Measurements from ENCODE around the gene BTAF1. TPM values are rescaled to one million over a fixed set of nuclear protein-coding genes. Genes with fewer than 3 reads are reported as not detected.

The BTAF1 gene
- total and polyA plus RNA-seq, 3 donors from 2014 or later = 37.5 to 81.8 (median 60.9) TPM

- Histone ChIP-seq H3K27me3 (no peaks in the 10 kb centered on the region), H3K4me1 (no peaks in the 10 kb centered on the region), H3K27ac (no peak overlapping the region), H3K9me3 (no peaks in the 10 kb centered on the region), H3K36me3 (ENCODE audit: low read depth, missing control alignments) (no peaks in the 10 kb centered on the region), H3K4me3 (peak overlapping the region in 1 of 2 donors; percentile 10)
- no peak for DNase-seq
- TF ChIP-seq CTCF (IDR thresholded peaks at IDR 0.05) = no peak
- TF ChIP-seq POLR2A (IDR thresholded peaks at IDR 0.05) = no peak
- intact Hi-C loops (cut with DNase I; ENCODE audit: low total_unique reads) = no loop called here
- 41% methylated on average over 27 of the region's 37 CpGs; no CpG with 5 or more reads in 1 of the 2 donors for WGBS, 2 donors
These were observed 122.1 kb downstream of the BTAF1 start for GRCh38 chr10:92045641-92046106.

- no peaks in the 10 kb centered on the region for H3K27me3 ChIP-seq
- no peaks in the 10 kb centered on the region for H3K36me3 ChIP-seq (ENCODE audit: low read depth, missing control alignments)
- H3K9me3 ChIP-seq = no peaks in the 10 kb centered on the region
- intact Hi-C loops (cut with DNase I; ENCODE audit: low total_unique reads) = no loop called here
- no peak overlapping the region for H3K27ac ChIP-seq
- no peak overlapping the region for H3K4me3 ChIP-seq
- no peaks in the 10 kb centered on the region for H3K4me1 ChIP-seq
- TF ChIP-seq POLR2A (IDR thresholded peaks at IDR 0.05) (no peak), CTCF (IDR thresholded peaks at IDR 0.05) (no peak)
- DNase-seq = no peak
These were observed 123.6 kb downstream of the BTAF1 start for GRCh38 chr10:92047215-92047614.

- Histone ChIP-seq H3K36me3 (ENCODE audit: low read depth, missing control alignments) (no peaks in the 10 kb centered on the region), H3K9me3 (no peaks in the 10 kb centered on the region), H3K4me3 (no peak overlapping the region), H3K4me1 (no peaks in the 10 kb centered on the region), H3K27ac (no peak overlapping the region), H3K27me3 (no peaks in the 10 kb centered on the region)
- DNase-seq = no peak
- no peak for TF ChIP-seq POLR2A (IDR thresholded peaks at IDR 0.05)
- TF ChIP-seq CTCF (IDR thresholded peaks at IDR 0.05) = no peak
- 84 to 87% methylated on average over 18 of the region's 18 CpGs for WGBS, 2 donors
- intact Hi-C loops (cut with DNase I; ENCODE audit: low total_unique reads) = no loop called here
These were observed 128.5 kb downstream of the BTAF1 start for GRCh38 chr10:92052088-92052487.

- TF ChIP-seq CTCF (IDR thresholded peaks at IDR 0.05) (no peak), POLR2A (IDR thresholded peaks at IDR 0.05) (no peak)
- Histone ChIP-seq H3K27ac (no peak overlapping the region), H3K27me3 (no peaks in the 10 kb centered on the region), H3K4me3 (no peak overlapping the region), H3K9me3 (no peaks in the 10 kb centered on the region), H3K4me1 (no peaks in the 10 kb centered on the region), H3K36me3 (ENCODE audit: low read depth, missing control alignments) (no peaks in the 10 kb centered on the region)
- no peak for DNase-seq
- intact Hi-C loops (cut with DNase I; ENCODE audit: low total_unique reads) = no loop called here
- WGBS, 2 donors = 82 to 84% methylated on average over 5 of the region's 5 CpGs
These were observed 129.2 kb downstream of the BTAF1 start for GRCh38 chr10:92052741-92053140.

GRCh38 chr10:92054807-92055206 lies 131.2 kb downstream of the BTAF1 start:
- Histone ChIP-seq H3K27ac (no peak overlapping the region), H3K27me3 (no peaks in the 10 kb centered on the region), H3K4me1 (no peaks in the 10 kb centered on the region), H3K4me3 (no peak overlapping the region), H3K36me3 (ENCODE audit: low read depth, missing control alignments) (no peaks in the 10 kb centered on the region), H3K9me3 (no peaks in the 10 kb centered on the region)
- TF ChIP-seq CTCF (IDR thresholded peaks at IDR 0.05) (no peak), POLR2A (IDR thresholded peaks at IDR 0.05) (no peak)
- no peak for DNase-seq
- intact Hi-C loops (cut with DNase I; ENCODE audit: low total_unique reads) = no loop called here
